Activated CD4-positive, alpha-beta memory T cell treated with anti-CD3 and anti-CD28 coated beads for 36 hours (primary cell): Measurements from ENCODE around the gene PRPS1L1. TPM values are rescaled to one million over a fixed set of nuclear protein-coding genes. Genes with fewer than 3 reads are reported as not detected.

Experiments used
- CTCF ChIA-PET: fragments of 350-600 bp; sonication (Branson Sonifier 250); formaldehyde crosslinking; loops from one replicate; lab custom pipeline; 2021; ENCODE audit warnings: antibody characterized with exemption, inconsistent platforms; lab: Charles Lee
- POLR2A ChIA-PET: fragments of 350-600 bp; sonication (Branson Sonifier 250); formaldehyde crosslinking; loops from one replicate; lab custom pipeline; 2021; ENCODE audit warnings: antibody characterized with exemption; lab: Charles Lee
- DNase-seq: peaks from one replicate; pipeline ENCODE4 v3.0.0-alpha.2; 2020
- H3K27ac Mint-ChIP-seq: one replicate; pipeline ENCODE4 v1.8.0; 2021; ENCODE audit warnings: mixed read lengths
- H3K27me3 Mint-ChIP-seq: one replicate; pipeline ENCODE4 v1.8.0; 2021; ENCODE audit warnings: mixed read lengths
- H3K36me3 Mint-ChIP-seq: one replicate; pipeline ENCODE4 v1.8.0; 2021; ENCODE audit warnings: mixed read lengths
- H3K4me1 Mint-ChIP-seq: one replicate; pipeline ENCODE4 v1.8.0; 2021; ENCODE audit warnings: low read depth, mixed read lengths
- H3K4me3 Mint-ChIP-seq: one replicate; pipeline ENCODE4 v1.8.0; 2021; ENCODE audit warnings: mild to moderate bottlenecking, mixed read lengths
- H3K9me3 Mint-ChIP-seq: one replicate; pipeline ENCODE4 v1.8.0; 2021; ENCODE audit warnings: mixed read lengths
- intact Hi-C: fragments of 100-400 bp; cut with micrococcal nuclease; formaldehyde crosslinking; loops from one replicate; pipeline ENCODE4 v1.15.1; 2023
- total RNA-seq, 2 experiments: library from RNA; stranded (reverse); gene quantifications; one replicate each; pipeline ENCODE4 v1.2.3, GENCODE V29; 2021

PRPS1L1 gene
- total RNA-seq, 2 experiments from 2014 or later = not detected

GRCh38 chr7:18040196-18040595 lies 12.6 kb upstream of the PRPS1L1 start:
- Mint-ChIP-seq H3K4me1 (no peaks in the 10 kb centered on the region), H3K9me3 (peaks cover 4% of the 10 kb centered on the region), H3K27me3 (no peaks in the 10 kb centered on the region), H3K27ac (no peak overlapping the region), H3K36me3 (peaks cover 2% of the 10 kb centered on the region), H3K4me3 (no peak overlapping the region)
- intact Hi-C loops = no loop called here
- DNase-seq = no peak
- POLR2A ChIA-PET = no interaction called here
- CTCF ChIA-PET = no interaction called here

GRCh38 chr7:18038382-18038781 lies 10.7 kb upstream of the PRPS1L1 start:
- POLR2A ChIA-PET = no interaction called here
- H3K4me1 Mint-ChIP-seq = no peaks in the 10 kb centered on the region
- no peak overlapping the region for H3K27ac Mint-ChIP-seq
- H3K27me3 Mint-ChIP-seq = no peaks in the 10 kb centered on the region
- CTCF ChIA-PET = no interaction called here
- peaks cover 2% of the 10 kb centered on the region for H3K36me3 Mint-ChIP-seq
- H3K4me3 Mint-ChIP-seq = no peak overlapping the region
- no peak for DNase-seq
- H3K9me3 Mint-ChIP-seq = peaks cover 4% of the 10 kb centered on the region
- intact Hi-C loops = no loop called here

GRCh38 chr7:18037609-18038008 lies 10.0 kb upstream of the PRPS1L1 start:
- H3K27ac Mint-ChIP-seq = no peak overlapping the region

GRCh38 chr7:18036783-18037182 lies 9.1 kb upstream of the PRPS1L1 start:
- Mint-ChIP-seq H3K4me3 (no peak overlapping the region), H3K4me1 (no peaks in the 10 kb centered on the region), H3K27ac (no peak overlapping the region), H3K9me3 (no peaks in the 10 kb centered on the region), H3K27me3 (no peaks in the 10 kb centered on the region), H3K36me3 (no peaks in the 10 kb centered on the region)
- POLR2A ChIA-PET = no interaction called here
- no peak for DNase-seq
- intact Hi-C loops = no loop called here
- CTCF ChIA-PET = no interaction called here

More at GRCh38 chr7:18037609-18038008, 10.0 kb upstream of the PRPS1L1 start:
- intact Hi-C loops = no loop called here
- no peak overlapping the region for H3K4me3 Mint-ChIP-seq
- peaks cover under 1% of the 10 kb centered on the region for H3K9me3 Mint-ChIP-seq
- POLR2A ChIA-PET = no interaction called here
- no peaks in the 10 kb centered on the region for H3K4me1 Mint-ChIP-seq
- H3K27me3 Mint-ChIP-seq = no peaks in the 10 kb centered on the region
- DNase-seq = no peak
- CTCF ChIA-PET = no interaction called here
- no peaks in the 10 kb centered on the region for H3K36me3 Mint-ChIP-seq

GRCh38 chr7:18030758-18031157 lies 3.1 kb upstream of the PRPS1L1 start:
- no peak overlapping the region for H3K4me3 Mint-ChIP-seq
- POLR2A ChIA-PET = no interaction called here
- H3K9me3 Mint-ChIP-seq = no peaks in the 10 kb centered on the region
- no peak for DNase-seq
- CTCF ChIA-PET = interaction anchor here (0.6 kb wide), 1 partner anchor 1048 kb away, joined by 3 read pairs; no protein-coding TSS in a partner anchor
- no peak overlapping the region for H3K27ac Mint-ChIP-seq
- H3K4me1 Mint-ChIP-seq = no peaks in the 10 kb centered on the region
- no peaks in the 10 kb centered on the region for H3K36me3 Mint-ChIP-seq
- intact Hi-C loops = no loop called here
- no peaks in the 10 kb centered on the region for H3K27me3 Mint-ChIP-seq

- ChIA-PET CTCF (no interaction called here), POLR2A (no interaction called here)
- Mint-ChIP-seq H3K27ac (no peak overlapping the region), H3K4me3 (no peak overlapping the region), H3K27me3 (peaks cover 5% of the 10 kb centered on the region), H3K36me3 (no peaks in the 10 kb centered on the region), H3K4me1 (no peaks in the 10 kb centered on the region), H3K9me3 (no peaks in the 10 kb centered on the region)
- intact Hi-C loops = no loop called here
- DNase-seq = no peak
These were observed 7.4 kb downstream of the PRPS1L1 start for GRCh38 chr7:18020138-18020715.

GRCh38 chr7:18019555-18019954 lies 8.1 kb downstream of the PRPS1L1 start:
- no peak for DNase-seq
- H3K4me1 Mint-ChIP-seq = no peaks in the 10 kb centered on the region
- intact Hi-C loops = no loop called here
- CTCF ChIA-PET = no interaction called here
- no peaks in the 10 kb centered on the region for H3K36me3 Mint-ChIP-seq
- H3K27ac Mint-ChIP-seq = no peak overlapping the region
- H3K27me3 Mint-ChIP-seq = peaks cover 9% of the 10 kb centered on the region
- no peak overlapping the region for H3K4me3 Mint-ChIP-seq
- H3K9me3 Mint-ChIP-seq = no peaks in the 10 kb centered on the region
- POLR2A ChIA-PET = no interaction called here

GRCh38 chr7:18018296-18019215 lies 9.1 kb downstream of the PRPS1L1 start:
- CTCF ChIA-PET = no interaction called here
- Mint-ChIP-seq H3K4me3 (no peak overlapping the region), H3K27me3 (peaks cover 15% of the 10 kb centered on the region), H3K9me3 (no peaks in the 10 kb centered on the region), H3K4me1 (no peaks in the 10 kb centered on the region), H3K27ac (no peak overlapping the region), H3K36me3 (no peaks in the 10 kb centered on the region)
- no peak for DNase-seq
- POLR2A ChIA-PET = no interaction called here
- intact Hi-C loops = no loop called here

GRCh38 chr7:18016547-18017444 lies 10.8 kb downstream of the PRPS1L1 start:
- no peaks in the 10 kb centered on the region for H3K9me3 Mint-ChIP-seq
- no peak overlapping the region for H3K4me3 Mint-ChIP-seq
- intact Hi-C loops = no loop called here
- H3K27me3 Mint-ChIP-seq = peaks cover 17% of the 10 kb centered on the region
- ChIA-PET CTCF (no interaction called here), POLR2A (no interaction called here)
- H3K36me3 Mint-ChIP-seq = no peaks in the 10 kb centered on the region
- no peak for DNase-seq
- no peaks in the 10 kb centered on the region for H3K4me1 Mint-ChIP-seq
- H3K27ac Mint-ChIP-seq = no peak overlapping the region

GRCh38 chr7:18013936-18014335 lies 13.7 kb downstream of the PRPS1L1 start:
- no peaks in the 10 kb centered on the region for H3K4me1 Mint-ChIP-seq
- intact Hi-C loops = no loop called here

GRCh38 chr7:18004372-18004771 lies 23.3 kb downstream of the PRPS1L1 start:
- intact Hi-C loops = no loop called here
- peaks cover 6% of the 10 kb centered on the region for H3K27me3 Mint-ChIP-seq
- no peaks in the 10 kb centered on the region for H3K4me1 Mint-ChIP-seq
- H3K9me3 Mint-ChIP-seq = peaks cover 4% of the 10 kb centered on the region
- H3K36me3 Mint-ChIP-seq = no peaks in the 10 kb centered on the region
- H3K4me3 Mint-ChIP-seq = no peak overlapping the region
- H3K27ac Mint-ChIP-seq = no peak overlapping the region
- ChIA-PET POLR2A (no interaction called here), CTCF (no interaction called here)
- no peak for DNase-seq

More at GRCh38 chr7:18013936-18014335, 13.7 kb downstream of the PRPS1L1 start:
- CTCF ChIA-PET = no interaction called here
- POLR2A ChIA-PET = no interaction called here
- no peaks in the 10 kb centered on the region for H3K9me3 Mint-ChIP-seq
- no peak overlapping the region for H3K27ac Mint-ChIP-seq
- no peaks in the 10 kb centered on the region for H3K36me3 Mint-ChIP-seq
- DNase-seq = no peak
- peaks cover 24% of the 10 kb centered on the region for H3K27me3 Mint-ChIP-seq
- no peak overlapping the region for H3K4me3 Mint-ChIP-seq
